NCI-H526 treated with DMSO at 0.1 percent for 48 hours (cell line): Measurements from ENCODE around the gene APPBP2.
"Not testable (repeated sequence)": the region's sequence is repeated elsewhere in the genome, so short reads cannot be mapped to it uniquely, and the experiment has no call there.

Experiments used
- DNase-seq: peaks from one replicate; lab custom pipeline; 2025; lab: John Stamatoyannopoulos, UW

Gene APPBP2

GRCh38 chr17:60525685-60526514 is at the start of gene APPBP2:
APPBP2 (minus strand) TSS chr17:60526242; CDS start chr17:60525931, 311 bp downstream.
- peak; percentile 75 for DNase-seq

GRCh38 chr17:60573236-60574051 is 47.4 kb upstream of the APPBP2 start:
- DNase-seq, result no peak

- no peak for DNase-seq
Measured at GRCh38 chr17:60565233-60565632, 39.2 kb upstream of the APPBP2 start.

GRCh38 chr17:60563743-60564142 is 37.7 kb upstream of the APPBP2 start:
- DNase-seq, result no peak

- no peak for DNase-seq
Measured at GRCh38 chr17:60562421-60562820, 36.4 kb upstream of the APPBP2 start.

DNA sequence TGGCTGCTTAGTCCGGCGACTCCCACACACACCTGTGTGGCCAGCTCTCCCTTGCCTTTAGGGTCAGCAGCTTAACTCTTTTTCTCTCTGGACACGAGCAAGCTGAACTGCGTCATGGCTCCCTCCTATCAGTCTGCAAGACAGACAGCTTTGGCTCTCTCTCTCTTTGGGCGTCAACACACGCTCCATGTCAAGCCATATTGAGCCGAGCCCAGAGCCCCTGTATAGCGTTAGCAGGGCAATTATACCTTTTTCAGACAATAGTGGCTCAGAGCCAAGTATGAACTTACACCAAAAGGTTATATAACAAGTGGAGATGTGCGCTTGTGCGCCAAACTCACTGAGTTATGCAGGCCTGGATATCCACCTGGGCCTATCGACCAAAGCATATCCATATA is 34.8 kb upstream of the APPBP2 start:
- no peak for DNase-seq

DNA sequence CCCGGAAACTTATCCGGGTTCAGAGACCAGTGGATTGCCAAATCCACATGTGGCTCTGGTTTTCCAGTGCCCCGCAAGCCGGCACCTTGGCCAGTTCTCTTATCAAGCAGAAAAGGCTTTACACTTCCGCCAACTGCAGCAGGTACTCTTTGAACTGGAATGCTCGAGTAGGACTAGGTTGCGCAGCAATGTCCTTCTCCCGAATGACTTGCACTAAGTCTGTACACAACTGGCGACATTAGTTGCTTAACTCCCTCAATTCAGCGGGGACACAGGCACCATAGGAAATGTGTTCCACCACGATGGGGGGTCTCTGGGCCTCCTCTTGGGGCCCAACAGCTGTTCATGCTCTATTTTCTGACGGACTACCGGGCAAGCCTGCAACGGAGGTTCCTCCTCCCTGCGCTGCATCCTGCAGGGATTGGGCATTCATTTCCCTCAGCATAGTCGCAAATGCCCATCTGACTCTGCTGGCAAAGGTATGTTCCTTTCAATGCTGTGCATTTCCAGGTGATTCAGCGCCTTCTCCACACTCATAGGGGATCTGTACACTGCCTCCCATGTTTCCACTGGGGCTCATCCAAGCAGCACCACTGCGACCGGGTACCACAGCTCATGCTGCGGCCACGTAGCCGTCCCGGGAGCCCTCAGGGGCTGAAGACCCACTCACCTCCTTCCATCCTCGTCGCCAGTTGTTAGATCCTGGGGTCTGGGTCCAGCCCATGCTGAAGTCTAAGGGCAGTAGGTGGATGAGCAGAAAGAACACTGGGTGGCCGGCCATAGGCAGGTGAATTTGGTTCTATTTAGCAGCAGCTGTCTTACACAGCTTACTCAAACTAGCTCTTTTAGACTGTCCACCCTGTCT is 34.2 kb upstream of the APPBP2 start:
- no peak for DNase-seq

- DNase-seq, result no peak
Measured at GRCh38 chr17:60559659-60559994, 33.6 kb upstream of the APPBP2 start.

DNA sequence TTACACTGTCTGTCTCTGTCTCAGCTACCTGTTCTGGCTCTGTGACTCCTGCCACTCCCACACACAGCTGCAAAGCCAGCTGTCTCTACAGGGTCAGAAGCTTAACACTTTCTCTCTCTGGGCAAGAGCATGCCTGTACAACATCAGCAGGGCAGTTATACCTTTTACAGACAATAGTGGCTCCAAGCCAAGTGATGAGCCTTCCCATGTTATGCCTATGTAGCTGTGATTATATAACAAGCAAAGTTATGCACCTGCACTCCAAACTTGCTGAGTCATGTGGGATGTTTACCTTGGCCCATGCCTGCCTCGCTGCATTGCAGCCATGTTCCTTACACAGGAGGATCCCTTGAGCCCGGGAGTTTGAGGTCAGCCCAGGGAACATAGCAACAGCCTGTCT is 31.8 kb upstream of the APPBP2 start:
- DNase-seq, result no peak

GRCh38 chr17:60555786-60556185 is 29.7 kb upstream of the APPBP2 start:
- no peak for DNase-seq

GRCh38 chr17:60554377-60554788 is 28.3 kb upstream of the APPBP2 start:
- no peak for DNase-seq

DNA sequence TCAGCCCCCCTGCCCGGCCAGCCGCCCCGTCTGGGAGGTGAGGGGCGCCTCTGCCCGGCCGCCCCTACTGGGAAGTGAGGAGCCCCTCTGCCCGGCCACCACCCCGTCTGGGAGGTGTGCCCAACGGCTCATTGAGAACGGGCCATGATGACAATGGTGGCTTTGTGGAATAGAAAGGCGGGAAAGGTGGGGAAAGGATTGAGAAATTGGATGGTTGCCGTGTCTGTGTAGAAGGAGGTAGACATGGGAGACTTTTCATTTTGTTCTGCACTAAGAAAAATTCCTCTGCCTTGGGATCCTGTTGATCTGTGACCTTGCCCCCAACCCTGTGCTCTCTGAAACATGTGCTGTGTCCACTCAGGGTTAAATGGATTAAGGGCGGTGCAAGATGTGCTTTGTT is 26.2 kb upstream of the APPBP2 start:
- DNase-seq, result not testable (repeated sequence)

- no peak for DNase-seq
Measured at GRCh38 chr17:60548990-60549389, 22.9 kb upstream of the APPBP2 start.

GRCh38 chr17:60545465-60546191 is 19.6 kb upstream of the APPBP2 start:
- peak; percentile 16 for DNase-seq

DNA sequence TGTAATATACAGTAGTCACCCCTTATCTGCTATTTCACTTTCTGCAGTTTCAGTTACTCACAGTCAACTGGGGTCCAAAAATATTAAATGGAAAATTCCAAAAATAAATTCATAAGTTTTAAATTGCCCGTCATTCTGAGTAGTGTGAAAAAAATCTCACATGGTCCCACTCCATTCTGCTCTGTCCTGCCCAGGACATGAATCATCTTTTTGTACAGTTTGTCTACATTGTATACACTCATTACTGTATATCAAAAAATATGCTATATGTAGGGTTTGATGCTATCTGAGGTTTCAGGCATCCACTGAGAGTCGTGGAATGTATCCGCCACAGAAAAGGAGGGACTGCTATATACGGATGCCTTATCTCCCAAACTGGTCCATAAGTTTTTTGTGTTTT is 16.0 kb upstream of the APPBP2 start:
- no peak for DNase-seq

GRCh38 chr17:60540460-60540859 is 14.4 kb upstream of the APPBP2 start:
- DNase-seq, result no peak

DNA sequence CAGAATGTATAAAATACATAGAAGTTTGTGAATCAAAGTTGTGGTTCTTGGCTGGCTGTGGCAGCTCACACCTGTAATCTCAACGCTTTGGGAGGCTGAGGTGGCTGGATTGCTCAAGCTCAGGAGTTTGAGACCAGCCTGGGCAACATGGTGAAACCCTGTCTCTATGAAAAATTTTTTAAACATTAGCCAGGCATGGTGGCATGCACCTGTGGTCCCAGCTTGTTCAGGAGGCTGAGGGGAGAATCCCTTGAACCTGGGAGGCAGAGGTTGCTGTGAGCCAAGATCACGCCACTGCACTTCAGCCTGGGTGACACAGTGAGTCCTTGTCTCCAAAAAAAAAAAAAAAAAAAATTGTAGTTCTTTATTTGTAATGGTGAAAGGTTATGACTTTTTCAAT is 13.8 kb upstream of the APPBP2 start:
- no peak for DNase-seq

GRCh38 chr17:60538726-60539125 is 12.7 kb upstream of the APPBP2 start:
- DNase-seq, result no peak

DNA sequence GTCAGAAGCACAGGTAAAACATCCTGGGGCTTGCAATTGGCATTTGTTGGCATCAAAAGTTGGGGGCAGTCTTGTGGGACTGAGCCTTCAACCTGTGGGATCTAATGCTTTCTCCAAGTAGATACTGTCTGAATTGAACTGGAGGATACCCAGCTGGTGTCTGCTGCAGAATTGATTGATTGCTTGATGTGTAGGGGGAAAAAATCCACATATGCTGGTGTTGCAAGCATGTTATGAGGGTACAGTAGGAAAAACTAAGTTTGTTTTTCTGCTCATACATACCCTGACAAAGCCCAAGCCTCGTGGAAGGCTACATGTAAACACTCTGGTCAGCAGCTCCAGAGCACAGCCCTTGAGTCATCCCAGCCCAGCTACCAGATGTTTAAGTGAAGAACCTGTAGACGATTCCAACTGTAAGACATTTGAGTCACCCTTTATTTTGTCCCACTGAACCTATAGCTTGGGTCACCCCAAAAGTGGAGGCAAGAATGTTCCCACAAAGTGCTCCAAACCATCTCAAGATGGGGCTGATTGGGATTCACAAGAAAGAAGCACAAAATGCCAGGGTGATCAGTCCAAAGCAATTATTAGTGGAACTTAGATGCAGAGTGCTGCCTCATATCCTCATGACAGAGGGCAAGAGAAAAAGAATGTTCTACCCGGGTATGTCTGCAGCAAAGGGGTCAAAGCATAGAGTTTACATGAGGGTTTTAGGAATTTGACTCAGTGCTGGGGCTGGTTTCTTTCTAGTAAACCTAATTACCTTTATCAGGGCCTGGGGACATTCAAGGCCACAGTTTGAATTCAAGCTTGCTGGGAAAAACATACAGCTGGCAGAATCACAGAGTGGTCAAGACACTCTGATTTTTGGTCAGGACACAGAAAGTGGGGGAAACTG is 9.6 kb upstream of the APPBP2 start:
- no peak for DNase-seq

GRCh38 chr17:60534613-60535157 is 8.6 kb upstream of the APPBP2 start:
- no peak for DNase-seq
